HepG2 (cell line): ENCODE measurements around the gene FAM228B. TPM values are rescaled to one million over a fixed set of nuclear protein-coding genes. Genes with fewer than 3 reads are reported as not detected.

Experiments used
- ATAC-seq: fragments of 200-7000 bp; cut with Tn5 transposase; 3 replicates; pipeline ENCODE4 v1.9.1; 2020; ENCODE audit warnings: mild to moderate bottlenecking, moderate library complexity
- BruUV-seq: library from RNA; stranded (reverse); fragments of 400-500 nt; replicated peaks from 2 replicates; lab custom pipeline; 2021; lab: Mats Ljungman, UMichigan
- CTCF ChIA-PET: fragments of 300-600 bp; formaldehyde crosslinking; extraction: SDS; loops from one replicate; lab custom pipeline; 2021; ENCODE audit warnings: low total read pairs, inconsistent platforms, low intra/inter-chr PET ratio; lab: Yijun Ruan, JAX
- POLR2A ChIA-PET: fragments of 350-600 bp; sonication (Branson Sonifier 250); formaldehyde crosslinking; loops from one replicate; lab custom pipeline; 2020; ENCODE audit warnings: antibody characterized with exemption, inconsistent platforms; lab: Yijun Ruan, JAX
- DNase-seq: peaks from one replicate; pipeline ENCODE4 v3.0.0-alpha.2; 2015; ENCODE audit warnings: low spot score
- FAIRE-seq: peaks from 3 replicates; lab custom pipeline; 2011; peaks lifted over from hg19 to GRCh38; lab: Jason Lieb, UNC
- H2AFZ ChIP-seq: one replicate; pipeline ENCODE4 v1.6.1; 2011; ENCODE audit warnings: low read length, inconsistent platforms
- H3K27ac ChIP-seq: fragments of 300-600 bp; 3 replicates; pipeline ENCODE4 v1.8.0; 2011; ENCODE audit warnings: mixed run types, mild to moderate bottlenecking, mixed read lengths, low read length, inconsistent platforms; ENCODE audit not compliant: insufficient read depth; ENCODE audit errors: extremely low read length
- H3K27me3 ChIP-seq, 2 experiments: fragments of 200-600 bp in 1 of 2; 2 replicates in 1 of 2; 3 replicates in 1 of 2; pipeline versions ENCODE4 v1.6.0 to v1.8.0; 2011; ENCODE audit warnings: low read length in 2 of 2, mild to moderate bottlenecking in 2 of 2, moderate library complexity in 2 of 2, inconsistent platforms in 1 of 2; ENCODE audit not compliant: insufficient read depth in 2 of 2, control insufficient read depth in 1 of 2
- H3K36me3 ChIP-seq, 2 experiments: fragments of 200-600 bp in 1 of 2; replicated peaks in 1 of 2; 2 replicates in 1 of 2; 3 replicates in 1 of 2; pipeline versions ENCODE4 v1.5.1 to v1.8.0; 2011; ENCODE audit warnings: low read length in 2 of 2, inconsistent platforms in 1 of 2; ENCODE audit not compliant: insufficient read depth in 2 of 2, control insufficient read depth in 1 of 2
- H3K4me1 ChIP-seq: 2 replicates; pipeline ENCODE4 v1.5.1; 2012; ENCODE audit warnings: low read length, inconsistent platforms; ENCODE audit not compliant: insufficient read depth
- H3K4me2 ChIP-seq: 2 replicates; pipeline ENCODE4 v1.6.0; 2011; ENCODE audit warnings: low read depth, low read length, inconsistent platforms
- H3K4me3 ChIP-seq, 3 experiments: fragments of 200-600 bp in 1 of 3; sonication (generic), shearing (Covaris generic) in 1 of 3; replicated peaks in 1 of 3; 2 replicates each; pipeline ENCODE4 v1.5.1; 2011 to 2016; ENCODE audit warnings: low read length in 3 of 3, inconsistent platforms in 2 of 3, low read depth in 2 of 3, mild to moderate bottlenecking in 2 of 3, control low read depth in 1 of 3, mixed read lengths in 1 of 3; ENCODE audit not compliant: insufficient read depth in 1 of 3
- H3K79me2 ChIP-seq: one replicate; pipeline ENCODE4 v1.6.1; 2011; ENCODE audit warnings: low read length, inconsistent platforms; ENCODE audit not compliant: insufficient read depth
- H3K9ac ChIP-seq: 2 replicates; pipeline ENCODE4 v1.6.0; 2011; ENCODE audit warnings: mild to moderate bottlenecking, low read depth, low read length, inconsistent platforms; ENCODE audit not compliant: insufficient read depth
- H3K9me3 ChIP-seq: 2 replicates; pipeline ENCODE4 v1.5.1; 2012; ENCODE audit warnings: mild to moderate bottlenecking, low read length
- H4K20me1 ChIP-seq: 2 replicates; pipeline ENCODE4 v1.6.0; 2011; ENCODE audit warnings: inconsistent platforms, mild to moderate bottlenecking, low read length, moderate library complexity; ENCODE audit not compliant: insufficient read depth
- HOXA5 ChIP-seq: sonication (generic); formaldehyde crosslinking; IDR thresholded peaks from 2 replicates; pipeline ENCODE4 v1.4.0; 2020; ENCODE audit warnings: missing genetic modification reagents
- MAFG ChIP-seq: sonication (generic); formaldehyde crosslinking; IDR thresholded peaks from 2 replicates; pipeline ENCODE4 v1.5.1; 2020; ENCODE audit warnings: mild to moderate bottlenecking, missing genetic modification reagents
- ZNF770 ChIP-seq: sonication (generic); formaldehyde crosslinking; IDR thresholded peaks from 2 replicates; pipeline ENCODE4 v1.5.0; 2020; ENCODE audit warnings: mild to moderate bottlenecking, missing genetic modification reagents
- whole genome bisulfite sequencing: methylation state at CpG from one replicate; pipeline ENCODE4 v1.1.6; 2017; ENCODE audit warnings: low lambda C conversion rate; 5-methylcytosine and 5-hydroxymethylcytosine counted together
- in situ Hi-C: cut with HindIII; loops from 2 replicates; pipeline ENCODE4 v1.10.0; 2017; ENCODE audit warnings: low pct_unique_long_range_greater_than_20kb; ENCODE audit not compliant: extremely low pct_ligation_motif_present
- intact Hi-C: fragments of 100-400 bp; cut with micrococcal nuclease; formaldehyde crosslinking; loops from one replicate; pipeline ENCODE4 v1.10.0; 2022; ENCODE audit not compliant: unreplicated experiment
- polyA plus RNA-seq, 8 experiments: library from polyadenylated mRNA; depleted of rRNA in 3 of 8; stranded (reverse) in 7 of 8; unstranded in 1 of 8; fragments of >200 nt; fragmentation: Illumina TruSeq in 4 of 8; extraction: Trizol in 4 of 8; gene quantifications; 2 replicates each; pipeline versions ENCODE4 v1.2.1 to v1.2.3, GENCODE V29; 2011 to 2016; ENCODE audit warnings: low read depth in 4 of 8, missing spikeins in 1 of 8, mixed read lengths in 1 of 8; ENCODE audit not compliant: insufficient read depth in 1 of 8
- total RNA-seq, 5 experiments: library from RNA; depleted of rRNA; stranded (reverse); fragments of >200 nt; fragmentation: Illumina TruSeq; extraction: Trizol; gene quantifications; 2 replicates each; pipeline ENCODE4 v1.2.3, GENCODE V29; 2016; ENCODE audit warnings: low read depth in 1 of 5

Gene FAM228B
- total and polyA plus RNA-seq, 2 of the 13 experiments (the other 11 are each of a cell fraction or from before 2014, with no cell fraction given) = 0.79 to 1.1 TPM

- CTCF ChIA-PET = interaction anchor here (2.3 kb wide), 1 partner anchor 89 kb away, joined by 10 read pairs; no protein-coding TSS in a partner anchor
- no peak for DNase-seq
- peak overlapping the region; percentile 59 for H3K27ac ChIP-seq
- H3K79me2 ChIP-seq = peaks cover 28% of the 10 kb centered on the region
- peaks cover 6 to 25% of the 10 kb centered on the region in 2 experiments for H3K36me3 ChIP-seq
- H2AFZ ChIP-seq = no peak overlapping the region
- intact Hi-C loops (no loop called here), in situ Hi-C loops (no loop called here)
- POLR2A ChIA-PET = interaction anchor here (1.6 to 2.6 kb wide), 3 partner anchors 9 to 60 kb away, joined by 4 to 38 read pairs (median 17); partner anchors contain the start of gene TP53I3
- no TSS peak for BruUV-seq
- H3K4me3 ChIP-seq = peak overlapping the region; percentile 76 to 100 (median 94)
- peak overlapping the region; percentile 72 for H3K4me2 ChIP-seq
- 42% methylated on average over 5 of the region's 5 CpGs for WGBS
- TF ChIP-seq HOXA5 = no peak
- TF ChIP-seq MAFG = no peak
- peak; percentile 66; the same call in 1 of the 2 replicates for TF ChIP-seq ZNF770
- no peaks in the 10 kb centered on the region for H3K9me3 ChIP-seq
- no peaks in the 10 kb centered on the region for H4K20me1 ChIP-seq
- H3K4me1 ChIP-seq = peaks cover 15% of the 10 kb centered on the region
- H3K9ac ChIP-seq = peak overlapping the region; percentile 85
- H3K27me3 ChIP-seq = no peaks in the 10 kb centered on the region; a peak in 1 of 5 replicates
- no peak for FAIRE-seq
- no peak for ATAC-seq
These were observed 48.0 kb upstream of the FAM228B start for GRCh38 chr2:24075259-24075658.
